OCI-LY1 (cell line): ENCODE results near the gene IQSEC3.

Source experiments
- EZH2 ChIP-seq: fragments of 200-600 bp; sonication (generic), shearing (Covaris generic); IDR thresholded peaks from 2 replicates; pipeline ENCODE4 v1.8.0; 2017; ENCODE audit warnings: borderline replicate concordance, mixed run types, mild to moderate bottlenecking, antibody characterized with exemption, low read length, moderate library complexity, mixed read lengths
- TF ChIP-seq, protein P1 (sequence below): fragments of 200-600 bp; sonication (generic), shearing (Covaris generic); IDR thresholded peaks from 2 replicates; pipeline ENCODE4 v1.5.1; 2017; ENCODE audit warnings: mild to moderate bottlenecking, antibody characterized with exemption, low read length, moderate library complexity, mixed read lengths

GRCh38 chr12:182381-182892, 115.9 kb downstream of the IQSEC3 start:
- TF ChIP-seq, protein P1, sequence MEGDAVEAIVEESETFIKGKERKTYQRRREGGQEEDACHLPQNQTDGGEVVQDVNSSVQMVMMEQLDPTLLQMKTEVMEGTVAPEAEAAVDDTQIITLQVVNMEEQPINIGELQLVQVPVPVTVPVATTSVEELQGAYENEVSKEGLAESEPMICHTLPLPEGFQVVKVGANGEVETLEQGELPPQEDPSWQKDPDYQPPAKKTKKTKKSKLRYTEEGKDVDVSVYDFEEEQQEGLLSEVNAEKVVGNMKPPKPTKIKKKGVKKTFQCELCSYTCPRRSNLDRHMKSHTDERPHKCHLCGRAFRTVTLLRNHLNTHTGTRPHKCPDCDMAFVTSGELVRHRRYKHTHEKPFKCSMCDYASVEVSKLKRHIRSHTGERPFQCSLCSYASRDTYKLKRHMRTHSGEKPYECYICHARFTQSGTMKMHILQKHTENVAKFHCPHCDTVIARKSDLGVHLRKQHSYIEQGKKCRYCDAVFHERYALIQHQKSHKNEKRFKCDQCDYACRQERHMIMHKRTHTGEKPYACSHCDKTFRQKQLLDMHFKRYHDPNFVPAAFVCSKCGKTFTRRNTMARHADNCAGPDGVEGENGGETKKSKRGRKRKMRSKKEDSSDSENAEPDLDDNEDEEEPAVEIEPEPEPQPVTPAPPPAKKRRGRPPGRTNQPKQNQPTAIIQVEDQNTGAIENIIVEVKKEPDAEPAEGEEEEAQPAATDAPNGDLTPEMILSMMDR: no peak
- no peak for TF ChIP-seq EZH2
